ENCODE data around the gene INSIG2. TPM values are rescaled to one million over a fixed set of nuclear protein-coding genes. Genes with fewer than 3 reads are reported as not detected.

INSIG2 gene
- total and polyA plus RNA-seq, 9 of the 15 experiments (the other 6 are each of a cell fraction or from before 2014, with no cell fraction given): 1.5 to 34.2 (median 6.4) TPM

GRCh38 chr2:118120401-118120780 lies 32.1 kb downstream of the INSIG2 start (continued):
- TF ChIP-seq SRSF7 (optimal IDR thresholded peaks at IDR 0.05; ENCODE audit: low read depth, low read length) (no peak), NR3C1 (CRISPR knock-in tag; IDR thresholded peaks at IDR 0.05) (no peak), MTA3 (IDR thresholded peaks at IDR 0.05; ENCODE audit: borderline replicate concordance) (no peak), NR1H2 (CRISPR knock-in tag; IDR thresholded peaks at IDR 0.05) (no peak), SAFB (IDR thresholded peaks at IDR 0.05; ENCODE audit: borderline replicate concordance, low read depth, low read length) (no peak), ATF6 (CRISPR knock-in tag; IDR thresholded peaks at IDR 0.05) (no peak), HNRNPL (IDR thresholded peaks at IDR 0.05; ENCODE audit: low read depth, low read length) (no peak), PTBP1 (IDR thresholded peaks at IDR 0.05; ENCODE audit: low read depth, low read length) (no peak), NFYB (IDR thresholded peaks at IDR 0.05; ENCODE audit: extremely low read depth, insufficient read length) (no peak), SNAPC5 (CRISPR knock-in tag; IDR thresholded peaks at IDR 0.05) (no peak), CBX8 (IDR thresholded peaks at IDR 0.05; ENCODE audit: borderline replicate concordance, extremely low read depth, low read depth, low read length, poor library complexity, severe bottlenecking) (no peak)
